ENCODE measurements around the gene ELFN1.
"Not testable (repeated sequence)": the region's sequence is repeated elsewhere in the genome, so short reads cannot be mapped to it uniquely, and the experiment has no call there.

The ELFN1 gene

DNA sequence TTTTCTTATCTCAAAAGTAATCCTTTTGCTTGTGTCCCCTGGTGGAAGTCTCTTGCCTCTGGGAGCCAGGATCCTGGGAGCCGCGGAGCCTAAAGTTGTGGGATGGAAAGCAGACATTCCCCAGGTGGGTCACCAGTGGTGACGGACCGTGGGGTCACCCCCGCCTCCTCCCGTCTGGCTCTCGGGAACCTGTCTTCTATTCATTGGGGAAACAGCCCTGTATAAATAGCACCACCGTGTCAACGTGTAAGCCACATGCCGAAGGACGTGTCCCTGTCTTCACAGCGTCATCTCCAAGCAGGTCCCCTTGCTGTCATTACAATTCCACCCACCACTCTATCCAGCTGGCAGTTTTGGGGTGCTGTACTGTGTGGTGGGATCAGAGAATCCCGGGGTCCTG is 87.5 kb downstream of the ELFN1 start:
- Mint-ChIP-seq H3K36me3 (no peaks in the 10 kb centered on the region), H3K4me3 (no peak overlapping the region), H3K9me3 (ENCODE audit: low read depth) (no peaks in the 10 kb centered on the region), H3K4me1 (ENCODE audit: low read depth) (peaks cover 6% of the 10 kb centered on the region), H3K27me3 (peaks cover 4% of the 10 kb centered on the region), H3K27ac (no peak overlapping the region)

DNA sequence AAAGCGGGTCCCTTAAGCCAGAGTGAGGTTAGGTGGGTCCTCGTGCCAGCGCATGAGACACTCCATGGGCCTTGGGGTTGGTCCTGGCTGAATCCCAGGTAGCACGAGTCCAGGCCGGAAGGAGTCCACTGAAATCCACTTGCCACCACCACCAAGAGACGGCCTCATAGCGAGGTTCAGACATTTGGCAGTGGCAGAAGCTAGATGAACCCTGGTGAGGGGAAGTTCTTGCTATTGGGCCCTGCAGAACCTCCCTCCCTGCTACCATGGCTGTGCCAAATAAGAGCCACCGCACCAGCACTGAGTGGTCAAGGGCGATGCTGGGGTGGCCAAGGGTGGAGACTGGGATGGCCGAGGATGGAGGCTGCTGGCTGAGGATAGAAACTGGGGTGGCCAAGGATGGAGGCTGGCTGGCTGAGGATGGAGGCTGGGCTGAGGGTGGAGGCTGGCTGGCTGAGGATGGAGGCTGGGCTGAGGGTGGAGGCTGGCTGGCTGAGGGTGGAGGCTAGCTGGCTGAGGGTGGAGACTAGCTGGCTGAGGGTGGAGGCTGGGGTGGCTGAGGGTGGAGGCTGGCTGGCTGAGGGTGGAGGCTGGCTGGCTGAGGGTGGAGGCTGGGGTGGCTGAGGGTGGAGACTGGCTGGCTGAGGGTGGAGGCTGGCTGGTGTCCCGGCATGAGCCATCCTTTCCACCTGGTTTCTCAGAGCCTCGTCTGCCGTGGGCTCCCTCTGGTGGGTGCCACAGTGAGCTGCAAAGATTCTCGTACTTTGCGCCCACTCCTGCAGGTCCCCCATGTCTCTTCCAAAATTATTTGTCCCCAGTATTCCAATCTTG is 88.2 kb downstream of the ELFN1 start:
- H3K36me3 Mint-ChIP-seq: no peaks in the 10 kb centered on the region
- H3K4me1 Mint-ChIP-seq (ENCODE audit: low read depth): peaks cover 1% of the 10 kb centered on the region
- no peak overlapping the region for H3K27ac Mint-ChIP-seq

DNA sequence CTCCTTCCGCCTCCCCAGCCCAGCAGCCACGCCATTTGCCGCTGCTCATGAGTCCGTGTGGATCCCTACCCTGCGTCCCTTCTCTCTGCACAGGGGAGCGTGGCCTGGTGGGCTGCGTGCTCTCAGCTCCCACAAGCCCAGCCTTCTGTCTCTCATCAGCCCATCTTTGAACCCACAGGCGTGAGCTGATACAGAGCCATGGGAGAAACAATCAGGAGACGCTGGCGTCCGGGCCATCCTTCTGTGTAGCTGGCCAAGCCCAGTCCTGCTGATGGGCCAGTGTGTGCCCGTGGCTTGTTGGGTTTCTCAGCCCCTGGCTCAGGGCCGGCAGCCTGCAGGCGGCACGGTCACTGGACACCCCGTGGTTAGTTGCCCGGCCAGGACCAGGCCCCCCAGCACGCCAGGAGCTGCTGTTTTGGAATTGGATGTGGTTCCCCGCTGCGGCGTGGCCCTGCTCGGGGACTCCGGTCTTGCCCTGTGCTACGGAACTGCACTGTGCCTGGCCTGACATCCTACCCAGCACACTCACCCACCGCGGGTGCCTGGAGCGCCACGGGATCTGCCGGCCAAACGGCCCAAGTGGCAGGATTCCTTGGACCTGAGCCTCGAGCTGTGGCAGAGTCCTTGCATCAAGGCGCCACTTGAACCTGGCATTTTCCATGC is 88.9 kb downstream of the ELFN1 start:
- Mint-ChIP-seq H3K4me1 (ENCODE audit: low read depth) (no peaks in the 10 kb centered on the region), H3K36me3 (no peaks in the 10 kb centered on the region), H3K9me3 (ENCODE audit: low read depth) (no peaks in the 10 kb centered on the region), H3K4me3 (no peak overlapping the region), H3K27me3 (peaks cover 4% of the 10 kb centered on the region), H3K27ac (no peak overlapping the region)

More for the DNA sequence above, 88.2 kb downstream of the ELFN1 start:
- no peak overlapping the region for H3K4me3 Mint-ChIP-seq
- H3K9me3 Mint-ChIP-seq (ENCODE audit: low read depth): no peaks in the 10 kb centered on the region
- H3K27me3 Mint-ChIP-seq: peaks cover 4% of the 10 kb centered on the region

DNA sequence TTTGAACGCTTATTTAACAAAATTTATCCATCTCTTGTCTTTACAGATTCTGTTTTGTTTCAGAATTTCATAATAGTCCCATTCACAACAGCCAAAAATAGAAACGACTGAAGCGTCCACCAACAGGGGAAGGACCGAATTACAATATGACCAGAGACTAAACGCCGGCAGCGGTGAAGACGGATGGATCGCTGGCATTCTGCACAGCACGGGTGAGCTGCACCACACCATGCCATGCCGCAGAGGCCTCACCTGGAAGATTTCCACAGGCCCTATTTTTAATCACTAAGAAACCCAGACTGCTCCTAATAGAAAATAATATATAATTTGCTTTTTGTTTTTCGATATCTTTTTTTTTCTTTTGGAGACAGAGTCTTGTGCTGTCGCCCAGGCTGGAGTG is 91.0 kb downstream of the ELFN1 start:
- Mint-ChIP-seq H3K36me3 (no peaks in the 10 kb centered on the region), H3K4me1 (ENCODE audit: low read depth) (no peaks in the 10 kb centered on the region), H3K27me3 (peaks cover 4% of the 10 kb centered on the region), H3K9me3 (ENCODE audit: low read depth) (no peaks in the 10 kb centered on the region), H3K4me3 (no peak overlapping the region), H3K27ac (no peak overlapping the region)

DNA sequence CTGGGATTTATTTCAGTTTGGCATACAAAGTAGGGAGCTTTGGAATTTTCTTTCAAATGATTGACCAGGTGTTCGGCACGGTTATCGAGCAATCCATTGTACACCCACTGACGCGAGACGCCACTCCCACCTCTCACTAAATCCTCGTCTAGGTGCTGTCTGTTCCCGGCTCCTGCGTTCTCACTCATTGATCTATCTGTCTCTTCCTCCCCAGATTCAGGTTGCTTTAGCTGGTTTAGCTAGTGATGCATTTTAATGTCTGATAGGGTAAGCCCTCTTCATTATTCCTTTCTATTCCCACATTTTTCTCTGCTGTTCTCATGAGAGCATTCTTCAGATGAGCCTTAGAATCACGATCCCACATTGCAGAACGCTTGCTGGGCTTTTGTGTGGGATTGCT is 91.7 kb downstream of the ELFN1 start:
- Mint-ChIP-seq H3K36me3 (no peaks in the 10 kb centered on the region), H3K4me1 (ENCODE audit: low read depth) (no peaks in the 10 kb centered on the region), H3K27me3 (peaks cover 3% of the 10 kb centered on the region), H3K9me3 (ENCODE audit: low read depth) (no peaks in the 10 kb centered on the region), H3K4me3 (no peak overlapping the region), H3K27ac (no peak overlapping the region)

DNA sequence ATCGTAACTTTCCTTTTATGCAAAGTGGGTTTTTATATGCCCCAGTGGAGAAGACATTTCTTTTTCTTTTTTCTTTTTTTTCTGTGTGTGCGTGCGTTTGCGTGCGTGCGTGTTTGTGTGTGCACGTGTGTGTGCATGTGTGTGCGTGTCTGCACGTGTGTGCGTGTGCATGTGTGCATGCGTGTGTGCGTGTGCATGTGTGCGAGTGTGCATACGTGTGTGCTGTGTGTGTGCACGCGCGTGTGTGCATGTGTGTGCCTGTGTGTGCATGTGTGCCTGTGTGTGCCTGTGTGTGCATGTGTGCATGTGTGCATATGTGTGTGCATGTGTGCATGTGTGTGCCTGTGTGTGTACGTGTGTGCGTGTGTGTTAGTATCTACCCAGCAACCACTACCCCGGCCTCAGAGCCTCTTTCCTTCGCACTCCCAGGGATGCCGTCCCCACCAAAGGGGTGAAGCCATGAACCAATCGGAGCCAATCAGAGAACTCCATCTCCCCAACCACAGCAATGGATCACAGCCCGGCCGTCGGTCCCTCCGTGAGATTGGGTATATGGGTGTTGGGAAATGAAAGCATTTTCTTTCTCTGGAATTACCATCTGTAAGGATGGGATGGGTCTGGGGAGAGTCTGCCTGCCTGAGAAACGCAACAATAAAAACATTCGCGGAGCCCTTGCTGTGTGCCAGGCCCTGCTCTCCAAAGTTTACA is 92.3 kb downstream of the ELFN1 start:
- no peak overlapping the region for H3K27ac Mint-ChIP-seq
- H3K36me3 Mint-ChIP-seq: no peaks in the 10 kb centered on the region
- no peak overlapping the region for H3K4me3 Mint-ChIP-seq
- H3K9me3 Mint-ChIP-seq (ENCODE audit: low read depth): no peaks in the 10 kb centered on the region
- no peaks in the 10 kb centered on the region for H3K4me1 Mint-ChIP-seq (ENCODE audit: low read depth)
- H3K27me3 Mint-ChIP-seq: no peaks in the 10 kb centered on the region

DNA sequence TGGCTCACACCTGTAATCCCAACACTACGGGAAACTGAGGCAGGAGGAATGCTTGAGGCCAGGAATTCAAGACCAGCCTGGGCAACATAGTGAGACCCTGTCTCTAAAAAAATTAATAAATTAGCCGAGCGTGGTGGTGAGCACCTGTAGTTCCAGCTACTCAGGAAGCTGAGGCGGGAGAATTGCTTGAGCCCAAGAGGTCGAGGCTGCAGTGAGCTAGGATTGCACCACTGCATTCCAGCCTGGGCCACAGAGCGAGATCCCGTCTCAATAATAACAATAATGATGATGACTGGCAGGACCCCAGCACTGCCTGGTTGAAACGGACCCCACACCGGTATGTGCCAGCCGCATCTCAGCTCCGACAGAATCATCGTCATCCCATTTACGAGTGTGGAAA is 93.0 kb downstream of the ELFN1 start:
- Mint-ChIP-seq H3K36me3 (no peaks in the 10 kb centered on the region), H3K27ac (no peak overlapping the region), H3K4me1 (ENCODE audit: low read depth) (no peaks in the 10 kb centered on the region), H3K27me3 (no peaks in the 10 kb centered on the region), H3K4me3 (no peak overlapping the region), H3K9me3 (ENCODE audit: low read depth) (no peaks in the 10 kb centered on the region)

DNA sequence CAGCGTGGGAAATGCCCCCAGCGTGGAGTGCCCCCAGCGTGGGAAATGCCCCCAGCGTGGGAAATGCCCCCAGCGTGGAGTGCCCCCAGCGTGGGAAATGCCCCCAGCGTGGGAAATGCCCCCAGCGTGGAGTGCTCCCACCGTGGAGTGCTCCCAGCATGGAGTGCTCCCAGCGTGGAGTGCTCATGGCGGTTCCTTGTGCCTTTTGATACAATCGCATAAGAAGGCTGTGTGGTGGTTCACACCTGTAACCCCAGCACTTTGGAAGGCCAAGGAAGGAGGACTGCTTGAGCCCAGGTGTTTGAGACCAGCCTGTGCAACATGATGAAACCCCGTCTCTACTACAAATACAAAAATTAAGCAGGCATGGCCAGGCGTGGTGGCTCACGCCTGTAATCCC is 93.8 kb downstream of the ELFN1 start:
- H3K36me3 Mint-ChIP-seq; H3K4me3 Mint-ChIP-seq; H3K27me3 Mint-ChIP-seq; H3K27ac Mint-ChIP-seq; H3K4me1 Mint-ChIP-seq (ENCODE audit: low read depth); H3K9me3 Mint-ChIP-seq (ENCODE audit: low read depth): not testable (repeated sequence)

DNA sequence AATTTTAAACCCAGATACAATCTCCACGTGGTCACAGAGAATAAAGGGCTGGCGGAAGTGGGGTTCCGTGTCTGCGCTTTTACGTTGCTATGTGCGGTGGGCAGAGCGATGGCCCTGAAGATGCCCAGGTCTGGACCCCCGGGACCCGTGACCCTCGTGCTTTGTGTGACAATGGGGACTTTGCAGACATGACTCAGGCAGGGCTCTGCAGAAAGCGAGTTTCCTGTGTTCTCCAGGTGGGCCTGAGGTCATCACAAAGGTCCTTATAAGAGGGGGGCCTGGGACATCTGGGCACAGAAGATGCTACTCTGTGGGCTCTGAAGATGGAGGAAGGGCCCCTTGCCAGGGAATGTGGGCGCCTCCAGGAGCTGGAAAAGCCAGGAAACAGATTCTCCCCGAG is 95.3 kb downstream of the ELFN1 start:
- Mint-ChIP-seq H3K27ac (no peak overlapping the region), H3K36me3 (no peaks in the 10 kb centered on the region), H3K27me3 (no peaks in the 10 kb centered on the region), H3K4me3 (no peak overlapping the region), H3K4me1 (ENCODE audit: low read depth) (no peaks in the 10 kb centered on the region), H3K9me3 (ENCODE audit: low read depth) (no peaks in the 10 kb centered on the region)

DNA sequence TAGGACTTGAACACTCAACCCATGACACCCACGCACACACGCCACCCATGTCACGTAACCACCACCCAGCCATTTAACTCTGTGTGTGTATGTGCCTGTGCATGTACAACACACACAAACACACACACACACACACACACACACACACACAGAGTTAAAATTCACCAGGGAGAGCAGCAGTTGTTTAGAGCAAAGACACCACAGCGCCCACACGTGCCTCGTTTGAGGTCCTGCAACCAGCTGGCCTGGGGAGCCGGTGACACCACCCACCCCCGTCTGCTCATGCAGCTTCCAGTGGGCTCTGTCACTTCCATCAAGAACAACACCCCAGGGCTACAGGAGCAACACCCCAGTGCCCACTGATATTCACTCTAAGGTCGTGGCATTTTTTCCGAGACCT is 97.4 kb downstream of the ELFN1 start:
- Mint-ChIP-seq H3K27me3 (no peaks in the 10 kb centered on the region), H3K27ac (no peak overlapping the region), H3K36me3 (no peaks in the 10 kb centered on the region), H3K4me1 (ENCODE audit: low read depth) (no peaks in the 10 kb centered on the region), H3K9me3 (ENCODE audit: low read depth) (no peaks in the 10 kb centered on the region), H3K4me3 (no peak overlapping the region)

DNA sequence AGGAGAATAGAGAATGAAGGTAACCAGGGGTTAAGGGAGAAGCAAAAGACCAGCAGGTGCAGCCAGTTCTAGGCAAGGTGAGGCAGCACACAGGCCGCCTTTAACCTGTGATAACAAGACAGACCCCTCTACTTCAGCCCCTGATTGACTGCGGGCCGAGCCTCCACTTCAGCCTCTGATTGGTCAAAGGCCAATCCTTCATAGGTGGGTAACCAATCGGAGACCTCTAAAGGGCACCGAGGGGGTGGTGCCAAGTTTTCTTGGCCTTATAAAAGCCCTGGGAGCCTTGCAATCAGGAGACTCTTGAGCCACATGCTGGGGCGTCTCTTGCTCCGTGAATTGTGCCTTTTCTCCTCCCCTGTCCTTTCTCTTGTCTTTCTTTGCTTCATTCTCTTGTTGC is 98.8 kb downstream of the ELFN1 start:
- H3K36me3 Mint-ChIP-seq: no peaks in the 10 kb centered on the region
- H3K27ac Mint-ChIP-seq: no peak overlapping the region
- H3K4me1 Mint-ChIP-seq (ENCODE audit: low read depth): no peaks in the 10 kb centered on the region
- no peaks in the 10 kb centered on the region for H3K27me3 Mint-ChIP-seq
- H3K9me3 Mint-ChIP-seq (ENCODE audit: low read depth): peaks cover 6% of the 10 kb centered on the region
- no peak overlapping the region for H3K4me3 Mint-ChIP-seq

DNA sequence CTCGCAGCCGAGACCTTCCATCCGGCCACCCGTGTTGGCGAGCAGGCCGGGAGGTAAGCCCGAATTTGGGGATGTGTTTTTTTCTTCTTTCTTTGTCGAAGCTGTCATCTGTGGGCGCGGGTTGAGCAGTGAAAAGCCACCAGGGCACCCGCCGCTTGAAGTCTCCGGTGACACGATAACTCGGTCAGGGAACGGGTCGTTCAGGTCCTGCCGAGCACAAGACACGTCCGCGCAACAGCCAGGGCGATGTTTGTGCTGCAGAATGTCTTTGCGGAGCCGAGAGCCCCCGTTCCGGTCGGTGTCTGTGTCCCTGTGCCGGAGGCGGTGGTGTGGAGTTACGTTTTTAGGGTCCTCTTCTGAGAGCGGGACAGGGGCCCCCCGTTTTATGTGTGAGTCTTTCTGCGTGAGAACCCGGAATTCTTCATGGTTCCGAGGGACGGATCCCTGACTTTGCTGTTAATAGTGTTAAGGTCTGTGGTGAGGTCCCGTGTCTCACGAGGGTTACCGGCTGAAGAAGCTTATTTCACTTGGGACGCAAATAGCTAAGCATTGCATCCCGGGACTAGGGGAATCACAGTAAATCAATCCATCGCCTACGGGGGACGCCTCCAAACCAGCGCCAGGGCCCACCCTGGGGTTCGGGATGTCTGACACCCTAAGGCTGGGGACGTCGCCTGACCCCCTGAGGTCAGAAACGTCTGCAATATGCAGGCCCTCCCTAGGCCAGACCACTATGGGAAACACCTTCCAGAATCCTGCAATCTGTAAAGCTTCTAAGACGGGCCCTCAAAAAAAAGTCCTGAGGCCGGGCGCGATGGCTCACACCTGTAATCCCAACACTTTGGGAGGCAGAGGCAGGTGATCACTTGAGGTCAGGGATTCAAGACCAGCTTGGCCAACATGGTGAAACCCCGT is 99.5 kb downstream of the ELFN1 start:
- no peaks in the 10 kb centered on the region for H3K4me1 Mint-ChIP-seq (ENCODE audit: low read depth)
- no peaks in the 10 kb centered on the region for H3K27me3 Mint-ChIP-seq
- no peak overlapping the region for H3K27ac Mint-ChIP-seq
- no peak overlapping the region for H3K4me3 Mint-ChIP-seq
- no peaks in the 10 kb centered on the region for H3K36me3 Mint-ChIP-seq
- H3K9me3 Mint-ChIP-seq (ENCODE audit: low read depth): peaks cover 6% of the 10 kb centered on the region

DNA sequence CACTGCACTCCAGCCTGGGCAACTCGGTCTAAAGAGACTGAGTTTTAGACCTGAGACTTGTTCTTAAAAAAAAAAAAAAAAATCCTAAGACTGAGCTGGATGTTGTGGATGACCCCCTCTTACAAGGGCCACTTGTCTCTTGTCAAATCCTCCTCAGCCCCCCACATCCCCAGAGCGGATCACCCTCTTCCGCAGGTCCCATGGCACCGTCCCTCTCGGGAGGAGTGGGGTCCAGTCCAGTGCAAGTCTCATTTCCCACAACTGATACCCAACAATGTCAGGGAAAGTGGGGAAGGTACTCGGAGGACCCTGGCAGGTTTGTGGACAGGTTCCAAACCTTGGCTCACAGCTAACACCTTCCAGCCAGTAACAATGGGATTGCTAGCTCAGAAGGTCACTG is 100.3 kb downstream of the ELFN1 start:
- Mint-ChIP-seq H3K4me1 (ENCODE audit: low read depth) (no peaks in the 10 kb centered on the region), H3K27me3 (no peaks in the 10 kb centered on the region), H3K4me3 (no peak overlapping the region), H3K36me3 (peaks cover 2% of the 10 kb centered on the region), H3K27ac (no peak overlapping the region), H3K9me3 (ENCODE audit: low read depth) (peaks cover 9% of the 10 kb centered on the region)

DNA sequence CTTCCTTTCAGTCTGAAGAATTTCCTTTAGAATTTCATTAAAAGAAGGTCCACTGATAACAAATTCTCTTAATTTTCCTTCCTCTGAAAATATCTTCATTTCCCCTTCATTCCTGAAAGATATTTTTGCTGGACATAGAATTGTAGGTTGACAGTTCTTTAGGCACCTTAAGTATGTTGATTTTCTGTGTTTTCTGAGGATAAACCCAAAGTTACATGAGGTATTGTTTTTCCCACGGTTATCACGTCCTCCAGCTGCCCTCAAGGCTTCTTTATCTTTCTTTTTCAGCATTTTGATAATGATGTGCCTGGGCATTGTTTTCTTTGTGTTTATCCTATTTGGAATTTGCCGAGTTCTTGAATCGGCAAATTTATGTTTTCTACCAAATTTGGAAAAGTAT is 105.3 kb downstream of the ELFN1 start:
- H3K36me3 Mint-ChIP-seq: peaks cover 10% of the 10 kb centered on the region
- no peaks in the 10 kb centered on the region for H3K4me1 Mint-ChIP-seq (ENCODE audit: low read depth)
- H3K27ac Mint-ChIP-seq: no peak overlapping the region
- H3K4me3 Mint-ChIP-seq: no peak overlapping the region
- H3K27me3 Mint-ChIP-seq: peaks cover 2% of the 10 kb centered on the region
- peaks cover 15% of the 10 kb centered on the region for H3K9me3 Mint-ChIP-seq (ENCODE audit: low read depth)

Data from activated naive CD8-positive, alpha-beta T cell (primary cell).